DND-41 (cell line): ENCODE data around the gene AHRR.
"Not testable (repeated sequence)": the region's sequence is repeated elsewhere in the genome, so short reads cannot be mapped to it uniquely, and the experiment has no call there.

ENCODE experiments used
- ATAC-seq: fragments of 200-7000 bp; cut with Tn5 transposase; 3 replicates; pipeline ENCODE4 v1.9.1; 2021; ENCODE audit warnings: low read depth; ENCODE audit not compliant: insufficient read depth
- DNase-seq: peaks from one replicate; pipeline ENCODE4 v3.0.0-alpha.2; 2020
- H2AFZ ChIP-seq: 2 replicates; pipeline ENCODE4 v1.6.0; 2012; ENCODE audit warnings: low read depth, low read length
- H3K27ac ChIP-seq: 2 replicates; pipeline ENCODE4 v1.5.1; 2012; ENCODE audit warnings: low read length, inconsistent platforms
- H3K27me3 ChIP-seq: fragments of 200-600 bp; sonication (generic); 2 replicates; pipeline ENCODE4 v1.6.0; 2012; ENCODE audit warnings: low read length, mild to moderate bottlenecking, inconsistent platforms; ENCODE audit not compliant: insufficient read depth, poor library complexity
- H3K36me3 ChIP-seq: 2 replicates; pipeline ENCODE4 v1.5.1; 2012; ENCODE audit warnings: low read length, inconsistent platforms; ENCODE audit not compliant: insufficient read depth
- H3K4me1 ChIP-seq: 2 replicates; pipeline ENCODE4 v1.5.1; 2012; ENCODE audit warnings: mild to moderate bottlenecking, low read length; ENCODE audit not compliant: insufficient read depth
- H3K4me2 ChIP-seq: 2 replicates; pipeline ENCODE4 v1.6.0; 2012; ENCODE audit warnings: mild to moderate bottlenecking, moderate library complexity, low read length, inconsistent platforms; ENCODE audit not compliant: insufficient read depth
- H3K4me3 ChIP-seq, 2 experiments: fragments of 200-600 bp in 1 of 2; shearing (Covaris generic) in 1 of 2; 2 replicates each; pipeline ENCODE4 v1.5.1; 2012 to 2016; ENCODE audit warnings: inconsistent platforms in 2 of 2, low read length in 2 of 2, mild to moderate bottlenecking in 2 of 2, low read depth in 1 of 2, moderate library complexity in 1 of 2
- H3K79me2 ChIP-seq: 2 replicates; pipeline ENCODE4 v1.6.0; 2012; ENCODE audit warnings: low read length, inconsistent platforms; ENCODE audit not compliant: insufficient read depth
- H3K9ac ChIP-seq: 2 replicates; pipeline ENCODE4 v1.6.0; 2012; ENCODE audit warnings: low read depth, mild to moderate bottlenecking, inconsistent platforms, low read length, moderate library complexity
- H3K9me3 ChIP-seq: 2 replicates; pipeline ENCODE4 v1.5.1; 2012; ENCODE audit warnings: low read length, moderate library complexity, mild to moderate bottlenecking, inconsistent platforms; ENCODE audit not compliant: insufficient read depth, severe bottlenecking
- H4K20me1 ChIP-seq: 2 replicates; pipeline ENCODE4 v1.6.0; 2012; ENCODE audit warnings: low read length; ENCODE audit not compliant: insufficient read depth
- EZH2 ChIP-seq: IDR thresholded peaks from 3 replicates; pipeline ENCODE4 v1.6.1; 2012; ENCODE audit warnings: borderline replicate concordance, low read depth, mild to moderate bottlenecking, moderate library complexity, low read length, inconsistent platforms; ENCODE audit not compliant: severe bottlenecking
- TF ChIP-seq, protein P1 (sequence below): IDR thresholded peaks from 2 replicates; pipeline ENCODE4 v1.5.1; 2012; ENCODE audit warnings: borderline replicate concordance, low read length, moderate library complexity, mild to moderate bottlenecking; ENCODE audit not compliant: poor library complexity, severe bottlenecking; ENCODE audit errors: extremely low read depth

AHRR gene

DNA sequence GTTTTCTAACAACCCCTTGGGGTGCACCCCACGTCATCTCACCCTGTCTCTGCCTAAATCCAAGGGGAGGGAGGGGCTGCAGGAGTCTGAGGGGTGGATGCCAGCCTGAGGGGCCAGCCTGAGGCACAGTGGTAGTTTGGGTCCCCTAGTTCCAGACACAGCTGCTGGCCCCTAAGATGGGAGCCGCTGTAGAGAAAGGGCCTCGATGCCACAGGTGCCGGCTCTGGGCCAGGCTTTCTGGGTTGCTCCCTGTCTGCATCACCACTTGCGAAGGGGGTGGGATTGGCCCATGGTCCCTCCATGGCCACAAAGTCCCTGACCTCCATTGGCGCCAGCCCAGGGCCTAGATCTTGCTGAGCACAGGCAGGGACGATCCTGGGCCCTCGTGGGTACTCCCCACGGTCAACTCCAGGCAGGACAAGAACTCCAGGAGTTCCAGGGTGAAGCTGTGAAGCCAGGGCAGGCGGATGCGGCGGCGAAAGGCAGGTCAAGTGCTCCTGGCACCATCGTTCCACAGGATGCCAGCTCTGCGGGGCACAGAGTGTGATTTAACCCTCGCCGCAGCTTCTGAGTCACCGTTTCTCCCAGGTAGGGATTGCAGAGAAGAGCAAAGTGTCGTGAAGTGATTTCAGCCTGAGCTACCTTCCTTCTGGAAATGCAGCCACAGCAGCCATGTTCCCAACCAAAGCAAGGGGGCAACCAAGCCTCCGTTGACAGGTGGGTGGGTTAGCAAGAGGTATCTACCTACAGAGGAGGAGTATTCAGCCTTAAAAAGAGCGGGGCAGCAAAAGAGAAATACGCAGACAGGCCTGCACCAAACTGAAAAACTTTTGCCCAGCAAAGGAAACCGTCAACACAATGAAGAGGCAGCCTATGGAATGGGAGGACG lies 79.9 kb downstream of the AHRR start:
- no peaks in the 10 kb centered on the region for H3K36me3 ChIP-seq
- no peak for ATAC-seq
- no peak overlapping the region for H3K27ac ChIP-seq
- H3K9ac ChIP-seq, result no peak overlapping the region
- no peak overlapping the region for H3K4me2 ChIP-seq
- H3K4me1 ChIP-seq, result no peaks in the 10 kb centered on the region
- no peak for DNase-seq
- H4K20me1 ChIP-seq, result no peaks in the 10 kb centered on the region
- no peak overlapping the region for H2AFZ ChIP-seq
- H3K4me3 ChIP-seq, result no peak overlapping the region
- TF ChIP-seq, protein P1, sequence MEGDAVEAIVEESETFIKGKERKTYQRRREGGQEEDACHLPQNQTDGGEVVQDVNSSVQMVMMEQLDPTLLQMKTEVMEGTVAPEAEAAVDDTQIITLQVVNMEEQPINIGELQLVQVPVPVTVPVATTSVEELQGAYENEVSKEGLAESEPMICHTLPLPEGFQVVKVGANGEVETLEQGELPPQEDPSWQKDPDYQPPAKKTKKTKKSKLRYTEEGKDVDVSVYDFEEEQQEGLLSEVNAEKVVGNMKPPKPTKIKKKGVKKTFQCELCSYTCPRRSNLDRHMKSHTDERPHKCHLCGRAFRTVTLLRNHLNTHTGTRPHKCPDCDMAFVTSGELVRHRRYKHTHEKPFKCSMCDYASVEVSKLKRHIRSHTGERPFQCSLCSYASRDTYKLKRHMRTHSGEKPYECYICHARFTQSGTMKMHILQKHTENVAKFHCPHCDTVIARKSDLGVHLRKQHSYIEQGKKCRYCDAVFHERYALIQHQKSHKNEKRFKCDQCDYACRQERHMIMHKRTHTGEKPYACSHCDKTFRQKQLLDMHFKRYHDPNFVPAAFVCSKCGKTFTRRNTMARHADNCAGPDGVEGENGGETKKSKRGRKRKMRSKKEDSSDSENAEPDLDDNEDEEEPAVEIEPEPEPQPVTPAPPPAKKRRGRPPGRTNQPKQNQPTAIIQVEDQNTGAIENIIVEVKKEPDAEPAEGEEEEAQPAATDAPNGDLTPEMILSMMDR, result no peak
- no peak for TF ChIP-seq EZH2
- H3K9me3 ChIP-seq, result no peaks in the 10 kb centered on the region
- H3K79me2 ChIP-seq, result no peaks in the 10 kb centered on the region
- no peaks in the 10 kb centered on the region for H3K27me3 ChIP-seq

DNA sequence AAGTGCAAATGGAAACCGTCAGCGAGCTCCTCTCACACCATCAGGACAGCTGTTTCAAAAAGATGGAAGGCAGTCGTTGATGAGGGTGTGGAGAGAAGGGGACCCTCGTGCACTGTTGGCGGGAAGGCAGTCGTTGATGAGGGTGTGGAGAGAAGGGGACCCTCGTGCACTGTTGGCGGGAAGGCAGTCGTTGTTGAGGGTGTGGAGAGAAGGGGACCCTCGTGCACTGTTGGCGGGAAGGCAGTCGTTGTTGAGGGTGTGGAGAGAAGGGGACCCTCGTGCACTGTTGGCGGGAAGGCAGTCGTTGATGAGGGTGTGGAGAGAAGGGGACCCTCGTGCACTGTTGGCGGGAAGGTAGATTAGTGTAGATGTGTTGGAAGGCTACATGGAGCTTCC lies 80.7 kb downstream of the AHRR start:
- DNase-seq, H3K27ac ChIP-seq, H3K36me3 ChIP-seq, H3K27me3 ChIP-seq, H3K9ac ChIP-seq, H3K4me2 ChIP-seq, H2AFZ ChIP-seq, ATAC-seq, H3K4me3 ChIP-seq, H4K20me1 ChIP-seq, H3K9me3 ChIP-seq, H3K4me1 ChIP-seq, H3K79me2 ChIP-seq: not testable (repeated sequence)

DNA sequence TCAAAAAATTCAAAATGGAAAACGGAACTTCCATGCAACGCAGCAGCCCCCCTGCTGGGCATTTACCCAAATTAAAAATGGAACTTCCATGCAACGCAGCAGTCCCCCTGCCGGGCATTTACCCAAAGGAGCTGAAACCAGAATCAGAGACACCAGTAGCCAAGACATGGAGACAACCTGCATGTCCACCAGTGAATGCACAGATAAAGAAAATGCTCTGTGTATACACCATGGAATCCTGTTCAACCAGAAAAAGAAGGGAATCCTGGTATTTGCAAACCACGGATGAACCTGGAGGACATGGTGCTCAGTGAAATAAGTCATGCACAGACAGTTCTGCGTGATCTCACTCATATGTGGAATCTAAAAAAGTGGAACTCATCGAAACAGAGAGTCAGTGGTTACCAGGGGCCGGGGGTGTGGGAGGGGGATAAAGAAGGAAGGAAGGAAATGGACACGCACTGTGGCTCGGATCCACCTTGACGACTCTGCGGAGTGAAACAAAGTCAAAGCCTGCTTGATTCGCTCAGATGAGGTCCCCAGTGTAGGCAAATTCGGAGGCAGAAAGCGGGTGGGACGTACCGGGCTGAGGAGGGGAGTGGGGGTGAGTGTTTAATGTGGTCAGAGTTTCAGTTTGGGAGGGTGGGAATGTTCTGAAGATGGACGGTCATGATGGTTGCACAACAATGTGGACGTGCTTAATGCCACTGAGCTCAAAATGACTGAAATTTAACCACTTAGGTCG lies 81.3 kb downstream of the AHRR start:
- no peaks in the 10 kb centered on the region for H3K27me3 ChIP-seq
- no peaks in the 10 kb centered on the region for H4K20me1 ChIP-seq
- H3K4me2 ChIP-seq, result no peak overlapping the region
- ATAC-seq (no peak), DNase-seq (no peak)
- H3K27ac ChIP-seq, result no peak overlapping the region
- TF ChIP-seq EZH2, result no peak
- TF ChIP-seq, protein P1, result no peak
- H3K4me3 ChIP-seq, result no peak overlapping the region
- H3K9me3 ChIP-seq, result no peaks in the 10 kb centered on the region
- no peaks in the 10 kb centered on the region for H3K4me1 ChIP-seq
- no peaks in the 10 kb centered on the region for H3K79me2 ChIP-seq
- H3K36me3 ChIP-seq, result no peaks in the 10 kb centered on the region
- no peak overlapping the region for H2AFZ ChIP-seq
- H3K9ac ChIP-seq, result no peak overlapping the region

DNA sequence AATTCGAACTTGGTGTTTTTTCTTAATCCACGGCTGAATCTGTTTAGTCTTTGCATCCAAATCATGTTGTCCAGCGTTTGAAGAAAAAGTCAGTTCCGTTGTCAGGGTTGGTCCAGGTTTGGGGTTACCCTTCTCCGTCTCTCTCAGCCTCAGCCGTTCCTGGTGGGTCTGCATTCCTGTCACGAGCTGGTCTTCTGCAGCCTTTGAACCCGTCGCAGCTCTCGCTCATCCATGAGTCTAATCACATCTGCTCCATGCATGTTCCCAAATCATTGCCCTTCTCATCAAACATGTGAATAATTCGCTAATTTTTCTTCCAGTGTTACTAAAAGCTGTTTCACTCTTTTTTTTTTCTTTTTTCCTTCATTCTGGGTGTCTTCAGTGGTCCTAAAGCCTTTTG lies 82.5 kb downstream of the AHRR start:
- Histone ChIP-seq H3K9ac (no peak overlapping the region), H3K4me3 (no peak overlapping the region), H3K4me1 (no peaks in the 10 kb centered on the region), H3K36me3 (no peaks in the 10 kb centered on the region), H3K79me2 (no peaks in the 10 kb centered on the region), H3K27me3 (no peaks in the 10 kb centered on the region), H2AFZ (no peak overlapping the region), H4K20me1 (no peaks in the 10 kb centered on the region), H3K4me2 (no peak overlapping the region), H3K27ac (no peak overlapping the region), H3K9me3 (no peaks in the 10 kb centered on the region)
- ATAC-seq (no peak), DNase-seq (no peak)
- TF ChIP-seq, protein P1, result no peak
- TF ChIP-seq EZH2, result no peak
